CD4-positive, alpha-beta memory T cell (primary cell): Measurements from ENCODE around the gene ZDHHC4. TPM values are rescaled to one million over a fixed set of nuclear protein-coding genes. Genes with fewer than 3 reads are reported as not detected.

Experiments
- CTCF ChIA-PET: fragments of 350-600 bp; sonication (Branson Sonifier 250); formaldehyde crosslinking; loops from one replicate; lab custom pipeline; 2021; ENCODE audit warnings: inconsistent platforms; ENCODE audit not compliant: partially characterized antibody; lab: Charles Lee
- POLR2A ChIA-PET: fragments of 350-600 bp; sonication (Branson Sonifier 250); formaldehyde crosslinking; loops from one replicate; lab custom pipeline; 2021; ENCODE audit not compliant: partially characterized antibody; lab: Charles Lee
- DNase-seq, 5 donors: peaks; one replicate each; pipeline versions ENCODE4 v3.0.0 to v3.0.0-alpha.2; 2020 to 2022; ENCODE audit warnings: mixed read lengths in 1 of 5
- H3K27ac ChIP-seq: one replicate; pipeline ENCODE4 v1.7.0; 2013; ENCODE audit warnings: low read depth, low read length
- H3K27me3 ChIP-seq: 2 replicates; pipeline ENCODE4 v1.7.0; 2013; ENCODE audit warnings: mild to moderate bottlenecking, low read length, moderate library complexity; ENCODE audit not compliant: insufficient read depth
- H3K36me3 ChIP-seq: 2 replicates; pipeline ENCODE4 v1.7.0; 2013; ENCODE audit warnings: mild to moderate bottlenecking, low read length, moderate library complexity; ENCODE audit not compliant: insufficient read depth
- H3K4me1 ChIP-seq: 2 replicates; pipeline ENCODE4 v1.7.0; 2013; ENCODE audit warnings: mild to moderate bottlenecking, low read length, moderate library complexity; ENCODE audit not compliant: insufficient read depth
- H3K4me3 ChIP-seq, 2 donors: one replicate each; pipeline ENCODE4 v1.7.0; 2013; ENCODE audit warnings: low read length in 2 of 2, mild to moderate bottlenecking in 1 of 2
- H3K9me3 ChIP-seq, 2 donors: one replicate each; pipeline ENCODE4 v1.7.0; 2013; ENCODE audit warnings: low read length in 2 of 2, control low read depth in 1 of 2; ENCODE audit not compliant: control insufficient read depth in 1 of 2
- H3K27ac Mint-ChIP-seq, 7 donors: one replicate each; pipeline ENCODE4 v1.8.0; 2020 to 2021; ENCODE audit warnings: mixed read lengths in 7 of 7, mild to moderate bottlenecking in 6 of 7, inconsistent platforms in 3 of 7, moderate library complexity in 3 of 7
- H3K27me3 Mint-ChIP-seq, 2 donors: one replicate each; pipeline ENCODE4 v1.8.0; 2020 to 2021; ENCODE audit warnings: mixed read lengths in 2 of 2
- H3K36me3 Mint-ChIP-seq, 2 donors: one replicate each; pipeline ENCODE4 v1.8.0; 2020 to 2021; ENCODE audit warnings: mixed read lengths in 2 of 2, inconsistent platforms in 1 of 2, mild to moderate bottlenecking in 1 of 2
- H3K4me1 Mint-ChIP-seq, 4 donors: one replicate each; pipeline ENCODE4 v1.8.0; 2020 to 2021; ENCODE audit warnings: mixed read lengths in 4 of 4, mild to moderate bottlenecking in 1 of 4
- H3K4me3 Mint-ChIP-seq, 8 donors: one replicate each; pipeline ENCODE4 v1.8.0; 2020 to 2021; ENCODE audit warnings: mixed read lengths in 8 of 8, mild to moderate bottlenecking in 7 of 8, moderate library complexity in 6 of 8, inconsistent platforms in 3 of 8
- H3K9me3 Mint-ChIP-seq, 8 donors: one replicate each; pipeline ENCODE4 v1.8.0; 2020 to 2021; ENCODE audit warnings: mixed read lengths in 8 of 8, mild to moderate bottlenecking in 5 of 8, inconsistent platforms in 3 of 8, moderate library complexity in 1 of 8
- intact Hi-C: fragments of 100-400 bp; cut with micrococcal nuclease; formaldehyde crosslinking; loops from one replicate; pipeline ENCODE4 v1.15.1; 2023
- polyA plus RNA-seq, 2 donors: library from polyadenylated mRNA; unstranded; fragments of 300-500 nt; fragmentation: Illumina TruSeq; gene quantifications; one replicate each; pipeline ENCODE4 v1.2.3, GENCODE V29; 2021
- total RNA-seq, 2 experiments: library from RNA; stranded (reverse); gene quantifications; one replicate each; pipeline ENCODE4 v1.2.3, GENCODE V29; 2021

ZDHHC4 gene
- total and polyA plus RNA-seq, 4 experiments from 2014 or later, result 31.6 to 80.8 (median 42.1) TPM

DNA sequence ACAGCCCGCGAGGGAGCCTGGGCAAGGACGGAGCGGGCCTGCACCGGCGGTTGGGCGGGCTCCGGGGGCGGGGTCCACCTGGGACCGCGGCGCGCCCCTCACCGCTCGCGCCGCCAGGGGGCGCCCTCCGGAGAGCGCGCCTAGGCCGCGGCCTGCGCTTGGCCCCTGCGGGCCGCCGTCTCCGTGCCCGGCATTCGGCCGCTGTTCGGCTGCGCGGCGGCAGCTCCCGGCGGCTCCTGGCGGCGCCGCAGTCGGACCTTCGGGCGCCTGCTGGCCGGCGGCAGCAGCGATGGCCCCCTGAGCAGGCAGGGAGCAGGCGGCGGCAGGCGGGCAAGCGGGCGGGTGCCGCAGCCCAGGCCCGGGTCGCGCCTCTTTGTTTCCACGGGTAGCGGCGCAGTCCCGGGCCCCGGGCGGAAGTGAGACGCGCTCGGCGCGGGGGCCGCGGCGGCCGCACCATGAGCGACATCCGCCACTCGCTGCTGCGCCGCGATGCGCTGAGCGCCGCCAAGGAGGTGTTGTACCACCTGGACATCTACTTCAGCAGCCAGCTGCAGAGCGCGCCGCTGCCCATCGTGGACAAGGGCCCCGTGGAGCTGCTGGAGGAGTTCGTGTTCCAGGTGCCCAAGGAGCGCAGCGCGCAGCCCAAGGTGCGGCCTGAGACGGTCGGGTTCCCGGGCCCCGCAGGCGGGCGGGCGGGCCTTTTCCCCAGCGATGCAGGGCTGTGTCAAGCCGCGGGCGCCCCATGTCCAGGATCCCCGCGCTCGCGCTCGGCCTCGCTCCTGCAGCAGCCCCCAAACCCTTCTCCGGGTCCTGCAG is 12.8 kb downstream of the ZDHHC4 start, which contains the start of gene INTS15:
Gene INTS15, plus strand, starts transcription at position 193 of the 816 bp plus-strand sequence. Its CDS starts 263 bp downstream, at position 456.
- POLR2A ChIA-PET, result interaction anchor here (0.6 to 3.5 kb wide), 12 partner anchors 10 to 142 kb away, joined by 3 to 33 read pairs (median 3); partner anchors contain the start of genes DAGLB, ZDHHC4 and ZNF316

DNA sequence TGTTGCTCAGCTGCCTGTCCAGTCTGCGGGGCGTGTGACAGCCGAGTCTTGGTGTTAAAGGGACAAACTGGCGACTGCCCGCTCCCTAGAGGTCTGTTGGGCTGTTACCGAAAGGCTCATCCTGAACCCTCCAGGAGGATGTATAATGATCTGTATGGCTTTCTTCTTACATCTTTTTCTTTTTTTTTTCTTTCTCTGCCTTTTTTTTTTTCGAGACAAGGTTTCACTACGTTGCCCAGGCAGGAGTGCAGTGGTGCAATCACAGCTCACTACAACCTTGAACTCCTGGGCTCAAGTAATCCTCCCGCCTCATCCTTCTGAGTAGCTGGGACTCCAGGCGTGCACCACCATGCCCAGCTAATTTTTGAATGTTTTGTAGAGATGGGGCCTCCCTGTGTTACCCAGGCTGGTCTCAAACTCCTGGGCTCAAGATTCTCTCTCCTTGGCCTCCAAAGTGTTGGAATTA is 13.4 kb downstream of the ZDHHC4 start:
- no peaks in the 10 kb centered on the region for H3K9me3 Mint-ChIP-seq
- ChIA-PET CTCF (interaction anchor here (0.9 to 2.5 kb wide), 7 partner anchors 13 to 154 kb away, joined by 3 to 10 read pairs (median 3); partner anchors contain the start of gene ZDHHC4), POLR2A (interaction anchor here (0.6 to 3.5 kb wide), 9 partner anchors 10 to 112 kb away, joined by 3 to 33 read pairs (median 3); partner anchors contain the start of genes ZDHHC4 and ZNF316)
- H3K27ac ChIP-seq, result peak overlapping the region; percentile 72
- DNase-seq, result no peak
- no peaks in the 10 kb centered on the region for H3K27me3 ChIP-seq
- peaks cover 38% of the 10 kb centered on the region for H3K36me3 ChIP-seq
- H3K27ac Mint-ChIP-seq, result peak overlapping the region; percentile 89 to 98 (median 94)
- no peaks in the 10 kb centered on the region for H3K9me3 ChIP-seq
- intact Hi-C loops, result loop anchor here (1.0 to 5.0 kb wide), 5 partner anchors 13 to 734 kb away; partner anchors contain the start of genes ZDHHC4, ZNF12 and ZNF316
- H3K36me3 Mint-ChIP-seq, result peaks cover 24 to 52% of the 10 kb centered on the region in 2 donors
- H3K27me3 Mint-ChIP-seq, result no peaks in the 10 kb centered on the region
- peak overlapping the region; percentile 89 to 93 (median 91) for H3K4me3 Mint-ChIP-seq
- H3K4me3 ChIP-seq, result peak overlapping the region; percentile 34 to 92
- H3K4me1 Mint-ChIP-seq, result peaks cover 11 to 43% (median 20%) of the 10 kb centered on the region in 4 donors
- peaks cover 23% of the 10 kb centered on the region for H3K4me1 ChIP-seq

More for the DNA sequence above, 12.8 kb downstream of the ZDHHC4 start, which contains the start of gene INTS15:
- intact Hi-C loops, result loop anchor here (1.0 to 5.0 kb wide), 6 partner anchors 13 to 733 kb away; partner anchors contain the start of genes ZDHHC4, ZNF12 and ZNF316
- peak; percentile 81 to 93 (median 89) for DNase-seq
- Mint-ChIP-seq H3K36me3 (peaks cover 22 to 49% of the 10 kb centered on the region in 2 donors), H3K9me3 (no peaks in the 10 kb centered on the region), H3K27ac (peak within 1 kb of the TSS; percentile 89 to 98 (median 94)), H3K27me3 (no peaks in the 10 kb centered on the region), H3K4me3 (peak within 1 kb of the TSS; percentile 89 to 93 (median 91)), H3K4me1 (peaks cover 11 to 42% (median 20%) of the 10 kb centered on the region in 4 donors)
- H3K9me3 ChIP-seq, result no peaks in the 10 kb centered on the region
- H3K4me1 ChIP-seq, result peaks cover 23% of the 10 kb centered on the region
- CTCF ChIA-PET, result interaction anchor here (0.9 to 2.5 kb wide), 8 partner anchors 12 to 268 kb away, joined by 3 to 10 read pairs (median 3); partner anchors contain the start of gene ZDHHC4
- peaks cover 35% of the 10 kb centered on the region for H3K36me3 ChIP-seq
- H3K27ac ChIP-seq, result peak within 1 kb of the TSS; percentile 72
- peak within 1 kb of the TSS; percentile 34 to 92 for H3K4me3 ChIP-seq
- H3K27me3 ChIP-seq, result no peaks in the 10 kb centered on the region

DNA sequence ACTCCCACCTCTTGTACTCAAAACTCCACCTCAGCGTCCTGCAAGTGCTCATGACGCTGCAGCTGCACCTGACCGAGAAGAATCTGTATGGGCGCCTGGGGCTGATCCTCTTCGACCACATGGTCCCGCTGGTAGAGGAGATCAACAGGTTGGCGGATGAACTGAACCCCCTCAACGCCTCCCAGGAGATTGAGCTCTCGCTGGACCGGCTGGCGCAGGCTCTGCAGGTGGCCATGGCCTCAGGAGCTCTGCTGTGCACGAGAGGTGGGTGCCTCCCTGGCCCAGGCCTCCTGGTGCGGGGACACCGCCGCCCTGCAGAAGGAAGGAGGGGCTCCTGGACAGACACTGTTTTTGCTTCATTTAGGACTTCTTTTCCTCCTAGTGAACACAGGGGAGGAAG is 22.8 kb downstream of the ZDHHC4 start:
- no peak overlapping the region for H3K4me3 Mint-ChIP-seq
- no peak for DNase-seq
- intact Hi-C loops, result no loop called here
- H3K27ac ChIP-seq, result no peak overlapping the region
- CTCF ChIA-PET, result interaction anchor here (0.9 to 1.0 kb wide), 2 partner anchors 11 to 21 kb away, joined by 3 to 6 read pairs; no protein-coding TSS in a partner anchor
- H3K4me3 ChIP-seq, result no peak overlapping the region
- H3K4me1 Mint-ChIP-seq, result peaks cover 6 to 22% (median 7%) of the 10 kb centered on the region in 4 donors
- peaks cover 54% of the 10 kb centered on the region for H3K36me3 ChIP-seq
- H3K27ac Mint-ChIP-seq, result peak overlapping the region in 1 of 7 donors; percentile 66
- no peaks in the 10 kb centered on the region for H3K27me3 ChIP-seq
- no peaks in the 10 kb centered on the region for H3K9me3 Mint-ChIP-seq
- POLR2A ChIA-PET, result interaction anchor here (1.2 kb wide), 1 partner anchor 11 kb away, joined by 3 read pairs; the partner anchor contains the start of gene INTS15
- H3K36me3 Mint-ChIP-seq, result peaks cover 45 to 69% of the 10 kb centered on the region in 2 donors
- H3K4me1 ChIP-seq, result no peaks in the 10 kb centered on the region
- no peaks in the 10 kb centered on the region for H3K9me3 ChIP-seq
- no peaks in the 10 kb centered on the region for H3K27me3 Mint-ChIP-seq

DNA sequence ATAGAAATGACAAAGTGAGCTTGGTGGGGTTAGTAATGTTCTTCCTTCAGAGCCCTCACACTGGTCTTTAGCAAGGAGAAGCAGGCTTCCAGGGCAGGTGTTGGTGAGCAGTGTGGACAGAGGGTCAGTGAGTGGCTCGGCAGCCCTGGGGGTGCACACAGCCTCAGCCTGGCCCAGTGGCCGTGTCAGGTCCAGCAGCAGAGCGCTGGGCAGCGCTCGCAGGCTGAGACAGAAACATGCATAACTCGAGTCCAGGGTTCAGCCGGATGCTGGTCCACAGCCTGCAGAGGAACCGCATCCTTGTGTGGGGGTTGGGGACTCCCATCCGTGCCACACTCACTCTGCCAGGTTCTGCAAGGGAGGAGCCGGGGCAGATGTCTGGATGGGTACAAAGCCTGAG is 27.2 kb downstream of the ZDHHC4 start:
- H3K36me3 Mint-ChIP-seq, result peaks cover 23 to 52% of the 10 kb centered on the region in 2 donors
- CTCF ChIA-PET, result interaction anchor here (1.2 kb wide), 1 partner anchor 88 kb away, joined by 4 read pairs; no protein-coding TSS in a partner anchor
- no peaks in the 10 kb centered on the region for H3K4me1 ChIP-seq
- no peak overlapping the region for H3K27ac ChIP-seq
- intact Hi-C loops, result no loop called here
- H3K4me1 Mint-ChIP-seq, result peaks cover 6 to 12% (median 6%) of the 10 kb centered on the region in 4 donors
- H3K9me3 ChIP-seq, result no peaks in the 10 kb centered on the region
- H3K27me3 Mint-ChIP-seq, result no peaks in the 10 kb centered on the region
- H3K27ac Mint-ChIP-seq, result no peak overlapping the region
- no peak overlapping the region for H3K4me3 ChIP-seq
- H3K4me3 Mint-ChIP-seq, result no peak overlapping the region
- H3K9me3 Mint-ChIP-seq, result peaks cover 0 to 2% (median 0%) of the 10 kb centered on the region in 8 donors
- POLR2A ChIA-PET, result no interaction called here
- DNase-seq, result no peak
- no peaks in the 10 kb centered on the region for H3K27me3 ChIP-seq
- peaks cover 31% of the 10 kb centered on the region for H3K36me3 ChIP-seq

DNA sequence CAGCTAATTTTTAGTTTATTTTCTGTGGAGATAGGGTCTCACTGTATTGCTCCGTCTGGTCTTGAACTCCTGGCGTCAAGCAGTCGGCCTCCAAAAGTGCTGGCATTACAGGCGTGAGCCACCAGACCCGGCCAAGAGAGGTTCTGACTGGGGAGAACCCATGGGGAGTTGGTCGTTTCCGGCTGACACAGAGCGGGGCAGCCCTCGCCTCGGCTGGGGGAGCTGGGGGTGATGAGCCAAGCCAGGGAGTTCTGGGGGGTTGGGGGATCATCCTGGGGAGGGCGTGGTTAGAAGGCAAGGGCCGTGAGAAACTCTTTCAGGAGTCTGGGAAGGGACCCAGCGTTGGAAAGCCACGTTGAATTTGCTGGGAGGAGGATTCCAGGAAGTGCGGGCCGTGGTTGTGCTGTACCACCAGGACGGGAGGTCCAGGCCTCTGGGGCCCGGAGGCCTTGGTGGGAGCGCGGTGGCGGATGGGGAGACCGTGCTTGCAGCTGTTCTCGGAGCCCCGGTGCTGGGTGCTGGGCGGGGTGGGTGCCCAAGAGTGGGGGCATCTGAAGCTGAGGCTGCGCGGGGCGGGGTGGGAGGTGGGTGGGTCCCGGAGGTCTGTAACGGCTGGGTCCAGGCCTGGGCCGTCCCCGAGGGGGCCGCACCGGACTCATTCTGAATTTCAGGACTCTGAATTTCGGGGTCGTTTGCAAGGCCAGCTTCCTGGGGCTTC is 29.8 kb downstream of the ZDHHC4 start:
- no peak overlapping the region for H3K4me3 ChIP-seq
- no peaks in the 10 kb centered on the region for H3K9me3 ChIP-seq
- no peak overlapping the region for H3K27ac Mint-ChIP-seq
- intact Hi-C loops, result no loop called here
- CTCF ChIA-PET, result no interaction called here
- no peak for DNase-seq
- no peaks in the 10 kb centered on the region for H3K4me1 ChIP-seq
- no peak overlapping the region for H3K27ac ChIP-seq
- H3K36me3 Mint-ChIP-seq, result peaks cover 11 to 41% of the 10 kb centered on the region in 2 donors
- POLR2A ChIA-PET, result interaction anchor here (0.6 kb wide), 1 partner anchor 32 kb away, joined by 4 read pairs; no protein-coding TSS in a partner anchor
- H3K36me3 ChIP-seq, result peaks cover 22% of the 10 kb centered on the region
- no peaks in the 10 kb centered on the region for H3K27me3 ChIP-seq
- H3K4me1 Mint-ChIP-seq, result peaks cover 4 to 10% (median 5%) of the 10 kb centered on the region in 4 donors
- no peak overlapping the region for H3K4me3 Mint-ChIP-seq
- peaks cover 0 to 2% (median 0%) of the 10 kb centered on the region in 8 donors for H3K9me3 Mint-ChIP-seq
- no peaks in the 10 kb centered on the region for H3K27me3 Mint-ChIP-seq

DNA sequence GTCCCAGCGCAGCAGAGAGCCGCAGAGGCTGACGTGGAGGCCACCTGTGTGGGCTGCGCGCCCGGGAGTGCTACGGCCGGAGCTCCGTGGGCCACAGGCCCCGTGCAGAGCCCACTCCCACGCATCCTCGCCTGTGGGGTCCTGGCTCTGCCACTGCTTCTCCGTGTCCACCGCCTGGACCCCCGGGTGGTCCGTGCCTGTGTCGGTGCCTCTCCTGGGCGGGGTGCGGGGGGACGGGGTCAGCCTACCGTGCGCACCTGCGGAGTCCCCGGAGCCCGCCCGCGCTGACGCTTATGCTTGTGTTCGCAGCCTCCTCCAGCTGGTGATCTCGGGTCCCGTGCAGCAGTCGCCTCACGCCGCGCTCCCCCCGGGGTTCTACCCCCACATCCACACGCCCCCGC is 30.4 kb downstream of the ZDHHC4 start:
- ChIA-PET CTCF (no interaction called here), POLR2A (no interaction called here)
- intact Hi-C loops, result no loop called here
- peaks cover 0 to 2% (median 0%) of the 10 kb centered on the region in 8 donors for H3K9me3 Mint-ChIP-seq
- peaks cover 2% of the 10 kb centered on the region in 2 donors for H3K27me3 Mint-ChIP-seq
- H3K9me3 ChIP-seq, result no peaks in the 10 kb centered on the region
- no peak overlapping the region for H3K4me3 Mint-ChIP-seq
- H3K36me3 ChIP-seq, result peaks cover 19% of the 10 kb centered on the region
- no peak overlapping the region for H3K4me3 ChIP-seq
- H3K4me1 Mint-ChIP-seq, result peaks cover 0 to 6% (median 2%) of the 10 kb centered on the region in 4 donors
- H3K36me3 Mint-ChIP-seq, result peaks cover 8 to 35% of the 10 kb centered on the region in 2 donors
- no peaks in the 10 kb centered on the region for H3K4me1 ChIP-seq
- H3K27ac Mint-ChIP-seq, result no peak overlapping the region
- no peak for DNase-seq
- H3K27me3 ChIP-seq, result no peaks in the 10 kb centered on the region
- H3K27ac ChIP-seq, result no peak overlapping the region
